Colon (tissue), 2 donors: ENCODE measurements around the gene RBBP9.
A peak's percentile ranks its signal among the peaks of the same experiment; 100 is the strongest.
"Not testable (repeated sequence)": the region's sequence is repeated elsewhere in the genome, so short reads cannot be mapped to it uniquely, and the experiment has no call there.

Experiments used
- FAIRE-seq: peaks from 2 replicates; lab custom pipeline; 2012; peaks lifted over from hg19 to GRCh38; lab: Jason Lieb, UNC
- donor health status: control.
- donor health status: control.

Gene RBBP9

DNA sequence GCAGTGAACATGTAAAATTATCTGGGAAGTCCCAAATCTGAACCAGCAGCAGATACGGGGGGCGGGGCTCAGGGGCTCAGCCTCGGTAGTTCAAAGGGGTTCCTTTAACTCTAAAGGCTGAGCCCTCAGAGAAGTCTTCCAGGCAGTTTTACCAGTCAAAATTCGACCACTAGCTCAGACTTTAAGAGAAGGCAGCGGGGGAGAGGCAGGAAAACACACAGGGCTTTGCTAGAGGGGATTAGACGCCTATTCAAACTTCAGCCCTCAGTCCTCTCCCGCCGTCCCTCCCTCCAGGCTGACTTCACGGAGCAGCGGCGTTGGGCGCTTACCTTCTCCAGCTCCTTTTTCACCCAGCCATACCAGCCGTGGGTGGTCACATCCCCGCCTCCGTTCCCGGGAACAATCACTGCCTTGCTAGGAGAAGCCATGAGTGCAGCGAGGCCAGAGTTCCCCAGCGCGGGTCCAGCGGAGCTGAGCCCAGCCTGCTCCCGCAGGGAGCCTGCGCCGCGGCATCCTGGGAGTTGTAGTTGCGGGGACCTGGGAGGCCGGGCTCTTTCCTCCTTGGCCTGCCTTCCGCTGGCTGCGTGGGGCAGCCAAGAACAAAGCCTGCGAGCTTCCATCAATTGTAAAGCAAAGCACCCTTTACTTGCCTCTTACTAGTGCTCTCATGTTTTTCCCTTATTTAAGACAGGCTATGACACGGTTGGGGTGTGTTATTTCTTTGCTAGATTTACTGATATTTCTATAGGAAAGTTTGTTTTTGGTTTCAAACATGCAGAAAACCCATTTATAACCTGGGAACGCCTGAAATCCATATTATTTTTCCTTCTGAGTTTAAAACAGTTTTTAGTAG is at the start of gene RBBP9:
Gene RBBP9, minus strand, starts transcription at position 486 of the 853 bp plus-strand sequence. Its CDS starts 58 bp downstream, at position 428.
- FAIRE-seq: no peak

DNA sequence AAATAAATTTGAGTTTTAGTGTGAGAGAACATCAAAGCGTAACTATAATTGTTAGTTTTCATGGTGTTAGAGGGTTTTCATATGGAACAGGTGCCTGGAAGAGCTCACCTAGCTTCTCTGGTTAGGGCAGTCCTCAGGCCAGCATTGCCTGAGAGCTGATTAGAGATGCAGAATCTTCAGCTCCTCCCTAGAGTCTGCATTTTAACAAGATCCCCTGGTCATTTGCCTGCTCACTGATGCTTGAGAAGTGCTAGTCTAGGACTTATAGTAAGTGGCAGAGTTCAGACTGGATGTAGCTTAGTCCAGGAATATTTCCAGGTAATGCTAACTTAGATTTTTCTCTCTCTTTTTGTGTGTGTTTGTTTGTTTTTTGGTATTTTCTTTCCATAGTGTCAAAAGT is 48.5 kb upstream of the RBBP9 start:
- FAIRE-seq: no peak

DNA sequence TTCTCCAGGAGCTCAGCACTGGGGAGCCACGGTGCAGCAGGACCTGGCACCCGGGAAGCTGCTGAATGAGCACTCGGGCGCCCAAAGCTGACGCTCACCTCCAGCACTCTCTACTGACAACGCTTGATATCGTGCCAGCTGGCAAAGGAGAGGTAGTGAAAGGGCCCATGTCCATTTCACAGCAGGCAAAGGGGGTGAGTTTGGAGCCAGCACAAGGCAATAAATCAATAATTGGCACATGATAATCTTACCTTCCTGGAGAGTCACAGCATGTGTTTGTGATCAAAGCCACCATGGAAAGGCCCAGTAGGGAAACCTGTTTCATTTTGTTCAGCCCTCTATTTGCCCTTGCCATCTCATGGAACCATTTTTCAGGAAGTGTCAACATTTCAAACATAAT is 46.9 kb upstream of the RBBP9 start:
- FAIRE-seq: no peak

DNA sequence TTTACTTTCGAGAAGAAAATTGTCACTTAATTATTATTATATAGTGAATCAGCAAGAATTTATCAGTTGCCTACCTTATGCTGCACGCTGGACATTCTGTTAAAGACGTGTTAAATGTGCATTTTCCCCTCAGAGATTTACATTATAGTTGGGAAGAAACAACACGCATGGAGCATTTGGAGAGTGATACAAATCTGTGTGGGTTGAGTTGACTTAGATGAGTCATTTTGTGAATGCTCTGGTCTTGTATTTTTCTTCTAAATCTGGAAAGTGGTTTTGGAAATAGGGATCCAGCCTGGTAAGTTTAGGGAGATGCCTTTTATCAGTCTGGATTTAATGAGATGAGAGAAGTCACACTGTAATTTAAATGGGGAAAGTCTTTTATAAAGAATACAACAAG is 46.2 kb upstream of the RBBP9 start:
- no peak for FAIRE-seq

DNA sequence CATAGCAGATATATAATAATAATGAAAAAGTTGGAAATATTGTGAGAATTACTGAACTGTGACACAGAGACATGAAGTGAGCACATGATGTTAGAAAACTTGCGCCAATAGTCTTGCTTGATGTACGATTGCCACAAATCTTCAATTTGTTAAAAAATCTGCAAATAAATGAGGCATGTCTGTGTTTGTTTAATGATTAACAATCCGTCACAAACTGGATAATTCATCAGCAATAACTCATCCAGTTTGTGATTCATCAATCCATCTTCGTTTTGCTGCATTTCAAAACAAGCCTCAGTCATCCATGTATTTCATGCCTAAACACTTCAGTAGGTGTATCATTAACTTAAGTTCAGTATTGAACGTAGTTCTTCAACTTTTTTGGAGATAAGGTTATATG is 44.7 kb upstream of the RBBP9 start:
- FAIRE-seq: no peak

DNA sequence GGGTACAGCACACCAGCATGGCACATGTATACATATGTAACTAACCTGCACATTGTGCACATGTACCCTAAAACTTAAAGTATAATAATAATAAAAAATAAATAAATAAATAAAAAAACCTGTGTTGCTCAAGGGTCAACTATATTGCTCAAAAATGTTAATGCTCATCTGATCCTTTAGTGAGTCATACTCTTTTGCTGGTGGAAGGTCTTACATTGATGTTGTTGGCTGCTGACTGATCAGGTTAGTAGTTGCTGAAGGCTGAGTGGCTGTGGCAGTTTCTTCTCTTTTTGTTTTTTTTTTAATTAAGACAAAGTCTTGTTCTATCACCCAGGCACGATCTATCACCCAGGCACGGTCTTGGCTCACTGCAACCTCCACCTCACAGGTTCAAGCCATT is 40.6 kb upstream of the RBBP9 start:
- FAIRE-seq: no peak

DNA sequence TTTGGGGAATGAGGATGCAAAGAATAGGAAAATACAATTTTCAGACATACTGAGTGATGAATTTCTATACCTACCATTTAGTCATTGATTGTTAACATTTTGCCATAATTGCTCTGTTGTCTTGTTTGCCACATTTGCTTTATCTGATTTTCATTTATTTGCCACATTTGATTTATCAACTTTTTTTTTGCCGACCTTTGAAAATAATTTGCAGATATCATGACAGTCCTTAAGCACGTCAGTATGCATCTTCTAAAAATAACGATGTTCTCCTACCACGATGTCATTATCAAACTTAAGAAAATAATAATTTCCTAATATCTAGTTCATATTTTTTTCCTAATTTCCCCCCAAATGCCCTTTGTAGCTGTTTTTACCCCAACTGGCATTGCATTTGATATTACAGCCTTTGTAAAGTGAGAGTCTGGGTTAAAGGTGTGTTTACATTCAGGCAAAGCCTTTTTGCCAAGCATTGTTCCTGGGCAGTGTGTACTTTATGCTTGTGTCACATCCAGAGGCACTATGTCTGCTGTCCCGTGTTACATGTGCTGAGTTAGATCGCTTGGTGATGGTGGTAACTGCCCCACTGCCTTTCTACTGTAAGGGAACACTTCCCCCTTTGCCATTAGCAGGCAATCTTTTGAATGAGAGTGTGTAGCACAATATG is 37.1 kb upstream of the RBBP9 start:
- no peak for FAIRE-seq

DNA sequence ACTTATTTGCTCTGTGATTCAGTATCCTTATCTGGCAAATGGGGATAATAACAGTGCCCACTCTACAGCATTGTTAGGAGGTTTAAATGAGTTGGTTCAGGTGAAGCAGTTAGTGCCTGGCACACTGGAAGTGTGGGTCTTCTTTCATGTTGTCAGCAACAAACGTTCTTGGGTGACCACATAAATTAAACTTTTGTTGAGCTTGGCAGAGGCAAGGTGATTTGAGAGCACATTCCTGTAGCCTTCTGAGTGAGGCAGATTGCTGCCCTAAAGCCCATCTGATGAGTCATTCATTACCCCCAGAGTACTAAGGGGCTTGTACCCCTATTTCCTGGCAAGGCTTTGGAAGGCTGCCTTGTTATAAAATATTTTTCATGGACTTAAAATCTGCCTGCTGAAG is 36.5 kb upstream of the RBBP9 start:
- FAIRE-seq: no peak

DNA sequence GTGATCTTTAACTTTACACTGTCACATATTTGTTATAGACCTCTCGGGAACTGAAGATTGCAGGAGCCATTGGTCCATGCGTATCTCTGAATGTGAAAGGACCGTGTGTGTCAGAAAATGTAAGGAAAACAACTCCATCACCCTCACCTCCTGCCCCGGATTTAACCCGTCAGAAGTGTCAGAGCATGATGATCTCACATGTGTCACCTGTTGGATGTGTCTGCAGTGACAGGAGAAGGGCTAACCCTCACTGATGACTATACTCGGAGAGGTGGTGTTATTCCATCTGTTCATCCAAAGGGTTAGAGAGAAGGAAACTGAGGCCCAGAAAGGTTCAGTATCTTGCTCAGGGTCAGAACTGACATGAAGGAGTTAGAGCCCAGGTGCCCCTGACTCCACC is 35.6 kb upstream of the RBBP9 start:
- no peak for FAIRE-seq

DNA sequence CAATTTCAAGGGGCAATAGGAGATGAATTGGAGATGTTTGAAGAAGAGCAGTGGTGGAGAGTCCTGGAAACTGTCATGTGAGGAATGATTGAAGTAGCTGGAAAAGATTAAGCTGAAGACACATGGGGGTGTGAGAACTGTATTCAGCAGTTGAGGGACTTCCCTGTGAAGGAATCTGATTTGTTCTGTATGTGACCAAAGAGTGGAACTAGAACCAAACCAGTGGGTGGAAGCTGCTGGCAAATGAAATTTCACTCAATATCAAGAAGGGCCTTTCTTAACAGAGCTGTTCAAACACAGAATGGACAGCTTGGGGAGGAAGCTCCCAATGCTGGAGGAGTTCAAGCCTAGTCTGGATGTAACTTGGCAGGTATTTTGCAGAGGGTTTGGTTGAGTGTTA is 32.0 kb upstream of the RBBP9 start:
- FAIRE-seq: no peak

DNA sequence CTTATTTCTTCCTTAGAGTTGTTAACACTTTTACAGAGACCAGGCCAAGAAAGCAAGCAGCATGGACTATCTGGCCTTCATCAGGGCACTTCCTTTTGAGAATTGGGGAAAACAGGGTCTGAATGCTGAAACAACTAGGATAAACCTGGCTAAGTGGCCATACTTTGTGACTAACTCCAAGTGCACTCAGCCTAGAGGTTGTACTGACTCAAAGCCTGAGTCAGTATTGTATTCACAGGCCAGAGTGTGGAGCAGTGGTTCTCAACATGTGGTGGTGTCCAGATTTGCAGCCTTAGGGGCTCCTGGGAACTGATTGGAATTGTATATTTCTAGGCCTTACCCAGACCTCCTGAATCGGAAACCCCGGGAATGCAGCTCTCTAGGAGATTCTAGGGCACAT is 30.8 kb upstream of the RBBP9 start:
- no peak for FAIRE-seq

DNA sequence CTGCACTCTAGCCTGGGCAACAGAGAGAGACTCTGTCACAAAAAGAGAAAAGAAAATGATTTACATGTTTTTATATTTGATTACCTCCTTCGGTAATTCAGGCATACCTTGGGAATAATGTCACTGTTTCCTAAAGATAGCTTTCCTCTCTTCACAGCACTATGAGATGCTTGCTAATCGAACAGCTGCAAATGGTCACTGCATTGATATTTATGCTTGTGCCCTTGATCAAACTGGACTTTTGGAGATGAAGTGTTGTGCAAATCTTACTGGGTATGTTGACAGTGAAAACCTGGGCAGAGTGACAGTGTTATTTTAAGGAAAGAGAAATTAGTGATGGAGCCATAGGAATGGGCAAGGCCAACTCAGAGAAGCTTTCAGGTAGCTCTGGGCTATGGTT is 30.3 kb upstream of the RBBP9 start:
- FAIRE-seq: no peak

DNA sequence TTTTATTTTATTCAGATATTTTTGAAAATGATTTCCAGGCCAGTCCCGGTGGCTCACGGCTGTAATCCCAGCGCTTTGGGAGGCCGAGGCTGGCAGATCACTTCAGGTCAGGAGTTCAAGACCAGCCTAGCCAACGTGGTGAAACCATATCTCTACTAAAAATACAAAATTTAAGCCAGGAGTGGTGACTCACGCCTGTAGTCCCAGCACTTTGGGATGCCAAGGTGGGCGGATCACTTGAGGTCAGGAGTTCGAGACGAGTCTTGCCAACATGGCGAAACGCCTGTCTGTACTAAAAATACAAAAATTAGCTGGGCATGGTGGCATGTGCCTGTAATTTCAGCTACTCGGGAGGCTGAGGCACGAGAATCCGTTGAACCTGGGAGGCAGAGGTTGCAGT is 29.7 kb upstream of the RBBP9 start:
- FAIRE-seq: not testable (repeated sequence)

DNA sequence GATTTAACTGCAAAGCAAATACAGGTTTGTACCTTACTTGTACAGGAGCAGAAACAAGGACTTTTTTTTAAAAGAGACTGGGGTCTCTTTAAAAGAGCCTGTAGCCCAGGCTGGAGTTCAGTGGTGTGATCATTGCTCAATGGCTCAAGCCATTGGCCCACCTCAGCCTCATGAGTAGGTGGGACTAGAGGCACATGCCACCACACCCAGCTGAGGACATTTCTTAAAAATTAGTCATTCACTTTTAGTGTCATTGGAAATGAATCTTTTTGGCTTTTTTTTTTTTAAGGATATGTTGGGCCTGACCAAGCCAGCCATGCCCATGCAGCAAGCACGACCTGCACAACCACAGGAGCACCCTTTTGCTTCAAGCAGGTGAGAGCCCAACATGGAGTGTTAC is 27.6 kb upstream of the RBBP9 start:
- FAIRE-seq: no peak

DNA sequence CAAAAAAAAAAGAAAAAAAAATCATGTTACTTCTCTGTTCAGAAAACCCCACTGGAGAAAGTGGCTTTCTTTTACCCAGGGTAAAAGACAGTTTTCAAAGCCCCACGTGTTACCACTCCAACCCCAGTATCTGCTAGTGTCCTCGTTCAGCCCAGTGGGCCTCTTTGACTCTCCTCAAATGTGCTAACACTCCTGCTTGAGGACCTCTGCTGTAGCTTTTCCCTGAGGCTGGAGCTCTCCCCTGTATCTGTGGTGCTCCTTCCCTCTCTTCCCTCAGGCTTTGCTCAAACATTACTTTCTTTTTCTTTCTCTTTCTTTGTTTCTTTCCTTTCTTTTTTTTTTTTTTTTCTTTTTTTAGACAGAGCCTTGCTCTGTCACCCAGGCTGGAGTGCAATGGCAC is 26.0 kb upstream of the RBBP9 start:
- no peak for FAIRE-seq

DNA sequence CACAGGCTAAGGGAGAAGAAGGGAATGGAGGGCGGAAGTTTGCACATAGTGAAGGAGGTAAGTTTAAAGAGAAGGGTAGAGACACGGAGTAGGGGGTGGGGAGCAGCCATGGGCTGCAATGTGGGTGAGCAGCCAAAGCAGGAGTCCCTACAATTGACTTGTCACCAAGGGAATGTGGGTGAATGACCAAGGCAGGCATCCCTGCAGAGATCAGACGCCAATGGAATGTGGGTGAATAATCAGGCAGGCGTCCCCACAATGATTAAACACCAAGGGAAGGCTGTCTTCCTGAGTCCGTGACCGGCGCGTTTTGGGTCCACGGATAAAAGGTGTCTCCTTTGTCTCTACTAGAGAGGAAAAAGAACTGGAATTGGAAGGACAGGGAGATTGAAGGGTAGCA is 25.0 kb upstream of the RBBP9 start:
- FAIRE-seq: not testable (repeated sequence)

DNA sequence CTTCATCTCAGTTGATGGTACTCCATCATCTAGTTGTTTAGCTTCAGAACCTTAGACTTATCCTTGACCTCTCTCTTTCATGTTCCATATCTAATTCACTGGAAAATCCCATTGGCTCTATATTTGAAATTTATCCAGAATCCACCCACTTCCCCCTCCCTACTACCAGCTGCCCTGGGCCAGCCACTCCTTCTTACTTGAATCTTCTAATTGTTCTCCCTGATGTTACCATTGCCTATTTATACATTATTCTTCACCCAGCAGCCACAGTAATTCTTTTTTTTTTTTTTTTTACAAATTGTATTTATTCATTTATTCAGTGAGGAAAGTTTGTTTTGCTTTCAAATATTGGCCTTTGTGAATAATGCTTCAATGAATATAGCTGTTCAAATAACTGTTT is 18.9 kb upstream of the RBBP9 start:
- no peak for FAIRE-seq

DNA sequence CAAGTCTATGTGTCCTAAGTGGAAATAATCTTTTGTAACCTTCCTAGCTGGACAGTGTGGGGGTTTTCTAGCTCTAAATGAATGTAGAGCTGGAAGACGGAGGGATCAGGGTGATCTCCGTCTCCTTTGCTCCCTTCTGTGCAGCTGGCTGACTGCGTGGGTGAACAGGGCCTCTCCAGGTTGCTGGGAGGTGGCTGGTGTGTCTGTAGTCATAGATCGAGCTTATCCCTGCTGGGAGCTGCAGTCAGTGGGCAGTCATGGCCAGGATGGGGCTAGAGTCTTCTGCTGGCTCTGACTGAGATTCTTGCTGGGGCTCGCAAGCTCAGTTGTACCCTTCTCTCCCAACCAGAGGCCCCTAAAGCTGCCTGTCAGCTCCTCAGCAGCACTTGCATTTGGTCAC is 17.1 kb upstream of the RBBP9 start:
- FAIRE-seq: no peak

DNA sequence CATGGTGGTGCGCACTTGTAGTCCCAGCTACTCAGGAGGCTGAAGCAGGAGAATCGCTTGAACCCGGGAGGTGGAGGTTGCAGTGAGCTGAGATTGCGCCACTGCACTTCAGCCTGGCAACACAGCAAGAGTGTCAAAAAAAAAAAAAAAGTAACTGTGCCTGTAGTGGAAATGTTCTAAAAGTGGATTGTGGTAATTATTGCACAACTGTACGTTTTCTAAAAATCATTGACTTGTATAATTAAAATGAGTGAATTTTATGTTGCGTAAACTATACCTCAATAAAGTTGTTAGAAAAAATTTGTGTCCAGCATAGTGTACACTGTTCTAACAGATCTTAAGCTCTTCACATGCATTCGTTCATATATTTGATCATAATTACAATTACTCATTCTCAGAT is 16.2 kb upstream of the RBBP9 start:
- FAIRE-seq: no peak

DNA sequence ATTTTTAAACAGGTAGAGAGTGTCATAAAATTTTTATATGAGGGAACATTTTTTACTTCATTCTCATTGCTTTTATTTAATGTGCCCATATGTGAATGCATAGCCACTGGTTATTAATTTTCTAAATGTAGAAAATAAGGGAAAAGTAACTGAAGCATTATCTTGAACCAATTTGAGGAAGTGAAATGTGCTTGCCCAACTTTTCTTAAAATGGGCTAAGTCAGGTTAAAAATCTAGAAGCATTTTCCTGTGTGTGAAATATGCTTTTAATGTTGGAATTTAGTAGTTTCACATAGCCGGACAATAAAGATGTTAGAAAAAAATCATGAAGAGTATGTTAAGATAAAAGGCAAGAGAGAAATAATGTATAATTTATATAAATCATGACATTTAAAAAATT is 14.5 kb upstream of the RBBP9 start:
- no peak for FAIRE-seq

DNA sequence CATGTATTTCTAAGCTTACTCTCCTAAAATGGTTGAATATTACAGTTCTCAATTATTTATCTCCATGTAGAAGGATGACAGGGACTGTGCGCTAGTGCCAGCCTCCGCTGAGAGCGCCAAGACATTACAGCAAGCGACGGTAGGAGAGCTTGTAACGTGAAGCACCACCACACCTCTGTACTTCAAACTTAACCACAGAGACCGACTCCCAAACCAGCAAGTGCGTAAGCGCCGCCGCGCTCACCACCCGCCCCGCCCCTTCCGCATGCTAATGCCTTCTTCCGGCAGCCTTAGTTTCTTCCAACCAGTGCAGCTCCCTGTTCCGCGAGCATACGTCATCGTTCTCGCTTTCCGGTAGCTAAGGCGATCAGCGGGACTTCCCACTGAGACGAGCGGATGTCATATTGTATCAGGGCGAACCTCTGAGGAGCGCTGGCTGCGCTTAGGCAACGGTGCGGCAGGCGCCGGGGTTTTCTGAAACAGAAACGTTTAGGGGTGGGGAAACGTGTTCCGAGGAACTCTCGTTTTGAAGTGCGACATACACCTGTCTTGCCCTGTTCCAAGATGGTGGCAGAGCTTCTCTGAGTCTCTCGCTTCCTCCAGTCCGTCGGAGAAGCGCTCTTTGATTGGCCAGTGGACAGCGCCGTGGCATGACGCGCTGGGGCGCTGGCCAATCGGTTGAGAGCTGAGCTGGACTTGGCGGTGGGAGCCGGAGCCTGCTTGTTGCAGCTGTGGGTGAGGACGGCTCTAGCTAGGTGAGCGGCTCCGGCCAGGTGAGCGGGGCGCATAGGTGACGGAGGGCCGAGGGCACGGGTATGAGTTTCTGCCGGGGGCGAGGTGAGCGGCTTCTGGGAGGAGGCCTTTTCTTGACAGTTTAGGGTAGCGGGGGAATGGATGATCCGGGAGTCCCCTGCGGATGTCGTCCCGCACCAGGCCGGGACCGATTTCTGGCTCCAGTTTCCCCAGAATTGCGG is 10.5 kb upstream of the RBBP9 start, which contains the start of gene SEC23B:
Gene SEC23B, plus strand, starts transcription at position 723 of the 974 bp plus-strand sequence. CDS start 2,896 bp downstream, outside the sequence.
- peak; percentile 73 for FAIRE-seq

DNA sequence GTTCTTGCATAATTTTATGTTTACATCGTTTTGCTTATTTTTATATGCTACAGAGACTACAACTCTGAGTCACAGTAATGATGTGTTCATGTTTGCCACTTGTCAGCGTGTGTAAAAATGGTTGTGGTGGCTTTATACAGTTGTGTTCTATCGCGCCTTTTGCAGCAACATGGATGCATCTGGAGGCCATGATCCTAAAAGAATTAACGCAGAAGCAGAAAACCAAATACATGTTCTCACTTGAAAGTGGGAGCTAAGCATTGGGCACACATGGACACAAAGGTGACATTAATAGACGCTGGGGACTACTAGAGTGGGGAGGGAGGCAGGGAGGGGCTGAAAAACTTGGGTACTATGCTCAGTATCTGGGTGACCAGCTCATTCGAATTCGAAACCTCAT is 9.7 kb upstream of the RBBP9 start:
- no peak for FAIRE-seq
